BE2C (cell line): ENCODE results near the gene CILP2.
A peak's percentile ranks its signal among the peaks of the same experiment; 100 is the strongest.

Experiments
- DNase-seq: peaks from one replicate; pipeline ENCODE4 v3.0.0-alpha.2; 2020
- H3K27me3 ChIP-seq: fragments of 250-450 bp; sonication (Bioruptor Pico); 2 replicates; pipeline ENCODE4 v1.5.1; 2020; ENCODE audit warnings: mild to moderate bottlenecking
- H3K36me3 ChIP-seq: fragments of 250-450 bp; sonication (Bioruptor Pico); 2 replicates; pipeline ENCODE4 v1.5.1; 2020; ENCODE audit warnings: mild to moderate bottlenecking
- H3K4me1 ChIP-seq: fragments of 250-450 bp; sonication (Bioruptor Pico); 2 replicates; pipeline ENCODE4 v1.5.1; 2020
- H3K4me3 ChIP-seq: 2 replicates; pipeline ENCODE4 v1.5.1; 2011; ENCODE audit warnings: low read depth, low read length
- H3K9me3 ChIP-seq: fragments of 250-450 bp; sonication (Bioruptor Pico); 2 replicates; pipeline ENCODE4 v1.5.1; 2020
- CTCF ChIP-seq: IDR thresholded peaks from 2 replicates; pipeline ENCODE4 v1.5.1; 2012; ENCODE audit warnings: mild to moderate bottlenecking, low read depth, low read length

CILP2 gene

GRCh38 chr19:19578252-19578651, 40.2 kb downstream of the CILP2 start:
- no peaks in the 10 kb centered on the region for H3K36me3 ChIP-seq
- peak; percentile 34 for DNase-seq
- H3K9me3 ChIP-seq, result no peaks in the 10 kb centered on the region
- H3K4me1 ChIP-seq, result no peaks in the 10 kb centered on the region
- H3K4me3 ChIP-seq, result no peak overlapping the region
- TF ChIP-seq CTCF, result no peak
- H3K27me3 ChIP-seq, result no peaks in the 10 kb centered on the region

- H3K27me3 ChIP-seq, result no peaks in the 10 kb centered on the region
- no peaks in the 10 kb centered on the region for H3K4me1 ChIP-seq
- no peak for DNase-seq
- TF ChIP-seq CTCF, result no peak
- no peaks in the 10 kb centered on the region for H3K9me3 ChIP-seq
- no peaks in the 10 kb centered on the region for H3K36me3 ChIP-seq
- no peak overlapping the region for H3K4me3 ChIP-seq
Measured at GRCh38 chr19:19579533-19580361, 41.7 kb downstream of the CILP2 start.

GRCh38 chr19:19580418-19580817, 42.4 kb downstream of the CILP2 start:
- no peaks in the 10 kb centered on the region for H3K9me3 ChIP-seq
- no peaks in the 10 kb centered on the region for H3K36me3 ChIP-seq
- H3K4me3 ChIP-seq, result no peak overlapping the region
- no peaks in the 10 kb centered on the region for H3K4me1 ChIP-seq
- no peak for TF ChIP-seq CTCF
- DNase-seq, result no peak
- no peaks in the 10 kb centered on the region for H3K27me3 ChIP-seq

GRCh38 chr19:19581391-19581790, 43.3 kb downstream of the CILP2 start:
- no peak overlapping the region for H3K4me3 ChIP-seq

GRCh38 chr19:19582471-19582870, 44.4 kb downstream of the CILP2 start:
- TF ChIP-seq CTCF, result no peak
- Histone ChIP-seq H3K27me3 (no peaks in the 10 kb centered on the region), H3K36me3 (no peaks in the 10 kb centered on the region), H3K4me1 (no peaks in the 10 kb centered on the region), H3K9me3 (no peaks in the 10 kb centered on the region), H3K4me3 (no peak overlapping the region)
- DNase-seq, result no peak

More at GRCh38 chr19:19581391-19581790, 43.3 kb downstream of the CILP2 start:
- Histone ChIP-seq H3K4me1 (no peaks in the 10 kb centered on the region), H3K9me3 (no peaks in the 10 kb centered on the region), H3K36me3 (no peaks in the 10 kb centered on the region), H3K27me3 (no peaks in the 10 kb centered on the region)
- no peak for DNase-seq
- no peak for TF ChIP-seq CTCF

- no peak for TF ChIP-seq CTCF
- H3K4me3 ChIP-seq, result no peak overlapping the region
- no peaks in the 10 kb centered on the region for H3K36me3 ChIP-seq
- no peak for DNase-seq
- H3K27me3 ChIP-seq, result no peaks in the 10 kb centered on the region
- H3K4me1 ChIP-seq, result no peaks in the 10 kb centered on the region
- no peaks in the 10 kb centered on the region for H3K9me3 ChIP-seq
Measured at GRCh38 chr19:19584356-19584755, 46.3 kb downstream of the CILP2 start.
